ENCODE data around the gene SPAM1.

- TF ChIP-seq CTCF (IDR thresholded peaks at IDR 0.05) (no peak), ZFX (IDR thresholded peaks at IDR 0.05; ENCODE audit: borderline replicate concordance) (no peak)
Measured at GRCh38 chr7:123975084-123975483, 50.0 kb downstream of the SPAM1 start.
